Endothelial cell of umbilical vein (primary cell): ENCODE measurements around the gene RAB31. TPM values are rescaled to one million over a fixed set of nuclear protein-coding genes. Genes with fewer than 3 reads are reported as not detected.

Experiments used
- BruUV-seq: library from RNA; stranded (reverse); fragments of 400-500 nt; replicated peaks from 2 replicates; lab custom pipeline; 2021; lab: Mats Ljungman, UMichigan
- CTCF ChIA-PET: fragments of 300-600, 350-600 bp; sonication (Branson Sonifier 250); formaldehyde crosslinking; loops from one replicate; lab custom pipeline; 2021; ENCODE audit warnings: antibody characterized with exemption, inconsistent platforms; lab: Charles Lee
- POLR2A ChIA-PET: fragments of 300-600, 350-600 bp; sonication (Branson Sonifier 250); formaldehyde crosslinking; loops from one replicate; lab custom pipeline; 2021; ENCODE audit warnings: antibody characterized with exemption, inconsistent platforms; lab: Charles Lee
- DNase-seq: peaks from one replicate; pipeline ENCODE4 v3.0.0-alpha.2; 2011; ENCODE audit warnings: low read depth, low spot score
- FAIRE-seq: peaks from 2 replicates; lab custom pipeline; 2011; peaks lifted over from hg19 to GRCh38; lab: Jason Lieb, UNC
- H2AFZ ChIP-seq: 2 replicates; pipeline ENCODE4 v1.6.0; 2012; ENCODE audit warnings: low read depth, low read length, control low read depth, inconsistent platforms
- H3K27ac ChIP-seq: 2 replicates; pipeline ENCODE4 v1.5.1; 2011; ENCODE audit warnings: low read depth, mild to moderate bottlenecking, control low read depth, low read length, moderate library complexity; ENCODE audit not compliant: insufficient read depth
- H3K27me3 ChIP-seq, 2 experiments: 2 replicates each; pipeline versions ENCODE4 v1.6.0 to v1.6.1; 2011; ENCODE audit warnings: low read length in 2 of 2, mixed read lengths in 1 of 2; ENCODE audit not compliant: control insufficient read depth in 2 of 2, insufficient read depth in 2 of 2
- H3K36me3 ChIP-seq, 2 experiments: 2 replicates in 1 of 2; 3 replicates in 1 of 2; pipeline ENCODE4 v1.5.1; 2011; ENCODE audit warnings: low read length in 2 of 2, mild to moderate bottlenecking in 1 of 2, moderate library complexity in 1 of 2; ENCODE audit not compliant: control insufficient read depth in 2 of 2, insufficient read depth in 2 of 2; ENCODE audit errors: extremely low read depth in 1 of 2
- H3K4me1 ChIP-seq: 3 replicates; pipeline ENCODE4 v1.5.1; 2011; ENCODE audit warnings: mild to moderate bottlenecking, low read length; ENCODE audit not compliant: control insufficient read depth, insufficient read depth; ENCODE audit errors: extremely low read depth
- H3K4me2 ChIP-seq: 2 replicates; pipeline ENCODE4 v1.6.1; 2011; ENCODE audit warnings: low read length, control low read depth, mixed read lengths; ENCODE audit not compliant: insufficient read depth
- H3K4me3 ChIP-seq, 3 experiments: fragments of 200-600 bp in 1 of 3; sonication (generic), shearing (Covaris generic) in 1 of 3; replicated peaks in 1 of 3; 2 replicates each; pipeline ENCODE4 v1.5.1; 2011 to 2016; ENCODE audit warnings: control low read depth in 3 of 3, low read length in 3 of 3, mild to moderate bottlenecking in 2 of 3, inconsistent platforms in 1 of 3, low read depth in 1 of 3, moderate library complexity in 1 of 3; ENCODE audit not compliant: insufficient read depth in 1 of 3
- H3K79me2 ChIP-seq: 2 replicates; pipeline ENCODE4 v1.6.0; 2012; ENCODE audit warnings: low read length, inconsistent platforms; ENCODE audit not compliant: control insufficient read depth, insufficient read depth
- H3K9ac ChIP-seq: replicated peaks from 2 replicates; pipeline ENCODE3; 2011; ENCODE audit warnings: low read length, control low read depth; ENCODE audit not compliant: insufficient read depth; ENCODE audit errors: extremely low read depth
- H3K9me1 ChIP-seq: replicated peaks from 3 replicates; pipeline ENCODE4 v1.6.0; 2011; ENCODE audit warnings: mild to moderate bottlenecking, low read length; ENCODE audit not compliant: control insufficient read depth, insufficient read depth; ENCODE audit errors: extremely low read depth
- H3K9me3 ChIP-seq: replicated peaks from 2 replicates; pipeline ENCODE4 v1.5.1; 2012; ENCODE audit warnings: low read length, inconsistent platforms; ENCODE audit not compliant: control insufficient read depth, insufficient read depth
- H4K20me1 ChIP-seq: replicated peaks from 2 replicates; pipeline ENCODE3; 2011; ENCODE audit warnings: mild to moderate bottlenecking, low read length; ENCODE audit not compliant: control insufficient read depth, insufficient read depth; ENCODE audit errors: extremely low read depth
- EZH2 ChIP-seq: IDR thresholded peaks from 2 replicates; pipeline ENCODE4 v1.6.1; 2012; ENCODE audit warnings: borderline replicate concordance, low read depth, mild to moderate bottlenecking, moderate library complexity, low read length, inconsistent platforms; ENCODE audit not compliant: severe bottlenecking
- FOS ChIP-seq: IDR thresholded peaks from 2 replicates; pipeline ENCODE4 v1.6.1; 2011; ENCODE audit warnings: mild to moderate bottlenecking, low read length, moderate library complexity, borderline replicate concordance; ENCODE audit not compliant: insufficient read depth
- GATA2 ChIP-seq: IDR thresholded peaks from 2 replicates; pipeline ENCODE4 v1.7.0; 2011; ENCODE audit warnings: low read depth, mild to moderate bottlenecking, moderate library complexity, mixed read lengths, low read length; ENCODE audit not compliant: insufficient read length, insufficient read depth
- JUN ChIP-seq: IDR thresholded peaks from 2 replicates; pipeline ENCODE4 v1.6.1; 2011; ENCODE audit warnings: borderline replicate concordance, low read depth; ENCODE audit not compliant: insufficient read length, insufficient read depth
- MYC ChIP-seq: IDR thresholded peaks from one replicate; pipeline ENCODE4 v1.6.1; 2011; ENCODE audit warnings: mild to moderate bottlenecking, low read depth, low read length
- POLR2A ChIP-seq: IDR thresholded peaks from 2 replicates; pipeline ENCODE4 v1.6.1; 2012; ENCODE audit warnings: low read depth, mild to moderate bottlenecking, control low read depth, low read length
- POLR2AphosphoS5 ChIP-seq: IDR thresholded peaks from 2 replicates; pipeline ENCODE4 v1.6.1; 2012; ENCODE audit warnings: low read depth, mild to moderate bottlenecking, control low read depth, low read length, moderate library complexity; ENCODE audit not compliant: insufficient read depth
- dilution Hi-C: fragments of 300-500 bp; cut with MboI; formaldehyde crosslinking; loops from one replicate; pipeline ENCODE4 v1.15.0; 2019; ENCODE audit warnings: low sequenced_read_pairs; ENCODE audit not compliant: extremely low pct_ligation_motif_present
- intact Hi-C: fragments of 100-400 bp; cut with micrococcal nuclease; formaldehyde crosslinking; loops from one replicate; pipeline ENCODE4 v1.10.0; 2022
- polyA plus RNA-seq, 4 experiments: library from polyadenylated mRNA; depleted of rRNA in 3 of 4; stranded (reverse) in 3 of 4; unstranded in 1 of 4; fragments of >200 nt; gene quantifications; 2 replicates each; pipeline versions ENCODE4 v1.2.1 to v1.2.3, GENCODE V29; 2011 to 2012; ENCODE audit warnings: missing spikeins in 1 of 4
- total RNA-seq: library from RNA; stranded (reverse); gene quantifications from 2 replicates; pipeline ENCODE4 v1.2.3, GENCODE V29; 2021
- TF ChIP-seq, protein P1 (sequence below): IDR thresholded peaks from 2 replicates; pipeline ENCODE4 v1.6.1; 2011; ENCODE audit not compliant: insufficient read depth, insufficient read length
- TF ChIP-seq, protein P2 (sequence below), 2 donors: IDR thresholded peaks; 1 replicate in 1 of 2; 2 replicates in 1 of 2; pipeline ENCODE4 v1.5.1; 2011; ENCODE audit warnings: low read length in 2 of 2, mild to moderate bottlenecking in 2 of 2, moderate library complexity in 2 of 2, control low read depth in 1 of 2, inconsistent platforms in 1 of 2, low read depth in 1 of 2; ENCODE audit not compliant: insufficient read depth in 1 of 2; ENCODE audit errors: extremely low read depth in 1 of 2

RAB31 gene
- total and polyA plus RNA-seq, 2 donors (not counting 3 experiments of a cell fraction or from before 2014, with no cell fraction given) = 30.5 TPM

DNA sequence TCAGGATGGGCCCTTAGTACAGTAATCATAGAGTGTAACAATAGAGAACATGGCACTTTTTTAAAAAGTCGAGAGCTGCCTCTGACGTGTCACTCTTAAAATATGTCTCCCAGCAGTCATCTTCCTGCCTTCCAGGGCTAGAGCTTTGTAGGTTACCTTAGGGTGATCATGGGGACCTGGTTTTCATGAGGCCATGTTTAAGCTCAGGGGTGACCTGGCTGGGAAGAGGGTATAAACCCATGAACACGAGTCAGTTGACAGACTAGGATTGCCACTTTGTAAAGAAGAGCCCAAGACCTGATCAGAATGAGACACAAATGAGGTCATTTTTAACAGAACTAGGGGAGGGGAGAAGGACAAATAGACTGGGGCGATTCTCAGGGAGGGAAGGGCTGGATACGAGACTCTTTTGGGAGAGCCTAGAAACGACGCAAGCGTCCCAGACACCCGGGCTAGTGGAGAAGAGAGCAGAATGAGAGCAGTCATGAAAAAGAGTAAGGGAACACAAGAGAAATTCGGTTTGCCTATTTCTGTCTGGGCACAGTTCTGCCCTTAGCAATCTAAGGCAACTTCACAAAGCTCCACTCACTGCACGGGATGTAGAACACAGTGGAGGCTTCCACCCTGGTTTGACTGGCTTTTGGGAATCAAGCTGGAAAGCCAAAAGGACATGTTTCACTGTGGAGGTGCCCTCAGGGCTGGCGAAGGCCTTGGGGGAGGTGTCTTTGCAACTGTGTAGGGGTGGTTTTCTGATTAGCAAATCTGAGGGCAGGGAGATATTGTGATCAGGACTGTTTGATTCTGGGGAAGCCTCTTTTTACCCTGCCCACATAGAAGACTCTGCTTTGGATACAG, 1.8 kb upstream of the RAB31 start:
- Histone ChIP-seq H3K4me1 (peaks cover 31% of the 10 kb centered on the region), H2AFZ (peak overlapping the region; percentile 48), H3K9me3 (no peaks in the 10 kb centered on the region), H3K27ac (peak overlapping the region; percentile 38), H4K20me1 (no peaks in the 10 kb centered on the region), H3K27me3 (no peaks in the 10 kb centered on the region), H3K4me2 (peak overlapping the region; percentile 56), H3K9ac (no peak overlapping the region), H3K4me3 (no peak overlapping the region), H3K79me2 (peaks cover 12% of the 10 kb centered on the region), H3K9me1 (no peaks in the 10 kb centered on the region), H3K36me3 (no peaks in the 10 kb centered on the region)
- FAIRE-seq (peak; percentile 58), DNase-seq (no peak)
- no peak for TF ChIP-seq EZH2
- no peak for TF ChIP-seq POLR2A
- no peak for TF ChIP-seq POLR2AphosphoS5
- TF ChIP-seq, protein P1, sequence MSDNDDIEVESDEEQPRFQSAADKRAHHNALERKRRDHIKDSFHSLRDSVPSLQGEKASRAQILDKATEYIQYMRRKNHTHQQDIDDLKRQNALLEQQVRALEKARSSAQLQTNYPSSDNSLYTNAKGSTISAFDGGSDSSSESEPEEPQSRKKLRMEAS = no peak
- TF ChIP-seq JUN = no peak
- TF ChIP-seq, protein P2, sequence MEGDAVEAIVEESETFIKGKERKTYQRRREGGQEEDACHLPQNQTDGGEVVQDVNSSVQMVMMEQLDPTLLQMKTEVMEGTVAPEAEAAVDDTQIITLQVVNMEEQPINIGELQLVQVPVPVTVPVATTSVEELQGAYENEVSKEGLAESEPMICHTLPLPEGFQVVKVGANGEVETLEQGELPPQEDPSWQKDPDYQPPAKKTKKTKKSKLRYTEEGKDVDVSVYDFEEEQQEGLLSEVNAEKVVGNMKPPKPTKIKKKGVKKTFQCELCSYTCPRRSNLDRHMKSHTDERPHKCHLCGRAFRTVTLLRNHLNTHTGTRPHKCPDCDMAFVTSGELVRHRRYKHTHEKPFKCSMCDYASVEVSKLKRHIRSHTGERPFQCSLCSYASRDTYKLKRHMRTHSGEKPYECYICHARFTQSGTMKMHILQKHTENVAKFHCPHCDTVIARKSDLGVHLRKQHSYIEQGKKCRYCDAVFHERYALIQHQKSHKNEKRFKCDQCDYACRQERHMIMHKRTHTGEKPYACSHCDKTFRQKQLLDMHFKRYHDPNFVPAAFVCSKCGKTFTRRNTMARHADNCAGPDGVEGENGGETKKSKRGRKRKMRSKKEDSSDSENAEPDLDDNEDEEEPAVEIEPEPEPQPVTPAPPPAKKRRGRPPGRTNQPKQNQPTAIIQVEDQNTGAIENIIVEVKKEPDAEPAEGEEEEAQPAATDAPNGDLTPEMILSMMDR (IDR thresholded peaks at IDR 0.05; ENCODE audit: extremely low read depth in 1 of 2, insufficient read depth in 1 of 2, low read depth in 1 of 2, low read length in 2 of 2) = no peak
- no peak for TF ChIP-seq GATA2
- no peak for TF ChIP-seq FOS
- TF ChIP-seq MYC = no peak
- ChIA-PET CTCF (interaction anchor here (1.0 to 1.3 kb wide), 2 partner anchors 74 to 245 kb away, joined by 3 read pairs; no protein-coding TSS in a partner anchor), POLR2A (no interaction called here)
- no TSS peak for BruUV-seq
- intact Hi-C loops (loop anchor here (5.0 kb wide), 1 partner anchor 51 kb away; no protein-coding TSS in a partner anchor), dilution Hi-C loops (no loop called here)
